Nephron (organoid): ENCODE data around the gene SPACA1.
A peak's percentile ranks its signal among the peaks of the same experiment; 100 is the strongest.
"Not testable (repeated sequence)": the region's sequence is repeated elsewhere in the genome, so short reads cannot be mapped to it uniquely, and the experiment has no call there.

Source experiments
- H3K27ac Mint-ChIP-seq, 3 experiments: 2 replicates each; pipeline ENCODE4 v1.8.0; 2020; ENCODE audit warnings: mixed read lengths in 3 of 3, mild to moderate bottlenecking in 2 of 3, moderate library complexity in 1 of 3
- H3K27me3 Mint-ChIP-seq: 2 replicates; pipeline ENCODE4 v1.8.0; 2021; ENCODE audit warnings: low read depth, mild to moderate bottlenecking, moderate library complexity, mixed read lengths
- H3K36me3 Mint-ChIP-seq: 2 replicates; pipeline ENCODE4 v1.8.0; 2020; ENCODE audit warnings: low read depth, mixed read lengths
- H3K4me1 Mint-ChIP-seq: 2 replicates; pipeline ENCODE4 v1.8.0; 2020; ENCODE audit warnings: mixed read lengths
- H3K4me3 Mint-ChIP-seq, 3 experiments: 2 replicates each; pipeline ENCODE4 v1.8.0; 2020; ENCODE audit warnings: mild to moderate bottlenecking in 3 of 3, mixed read lengths in 3 of 3, moderate library complexity in 2 of 3
- H3K9me3 Mint-ChIP-seq: 2 replicates; pipeline ENCODE4 v1.8.0; 2020; ENCODE audit warnings: mixed read lengths
- TF ChIP-seq, protein P1 (sequence below), 3 experiments: fragments of 200-600 bp; sonication (generic); IDR thresholded peaks; one replicate each; pipeline ENCODE4 v1.5.0; 2021; ENCODE audit warnings: antibody characterized with exemption in 3 of 3; ENCODE audit not compliant: unreplicated experiment in 3 of 3

The SPACA1 gene, protein sequence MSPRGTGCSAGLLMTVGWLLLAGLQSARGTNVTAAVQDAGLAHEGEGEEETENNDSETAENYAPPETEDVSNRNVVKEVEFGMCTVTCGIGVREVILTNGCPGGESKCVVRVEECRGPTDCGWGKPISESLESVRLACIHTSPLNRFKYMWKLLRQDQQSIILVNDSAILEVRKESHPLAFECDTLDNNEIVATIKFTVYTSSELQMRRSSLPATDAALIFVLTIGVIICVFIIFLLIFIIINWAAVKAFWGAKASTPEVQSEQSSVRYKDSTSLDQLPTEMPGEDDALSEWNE

DNA sequence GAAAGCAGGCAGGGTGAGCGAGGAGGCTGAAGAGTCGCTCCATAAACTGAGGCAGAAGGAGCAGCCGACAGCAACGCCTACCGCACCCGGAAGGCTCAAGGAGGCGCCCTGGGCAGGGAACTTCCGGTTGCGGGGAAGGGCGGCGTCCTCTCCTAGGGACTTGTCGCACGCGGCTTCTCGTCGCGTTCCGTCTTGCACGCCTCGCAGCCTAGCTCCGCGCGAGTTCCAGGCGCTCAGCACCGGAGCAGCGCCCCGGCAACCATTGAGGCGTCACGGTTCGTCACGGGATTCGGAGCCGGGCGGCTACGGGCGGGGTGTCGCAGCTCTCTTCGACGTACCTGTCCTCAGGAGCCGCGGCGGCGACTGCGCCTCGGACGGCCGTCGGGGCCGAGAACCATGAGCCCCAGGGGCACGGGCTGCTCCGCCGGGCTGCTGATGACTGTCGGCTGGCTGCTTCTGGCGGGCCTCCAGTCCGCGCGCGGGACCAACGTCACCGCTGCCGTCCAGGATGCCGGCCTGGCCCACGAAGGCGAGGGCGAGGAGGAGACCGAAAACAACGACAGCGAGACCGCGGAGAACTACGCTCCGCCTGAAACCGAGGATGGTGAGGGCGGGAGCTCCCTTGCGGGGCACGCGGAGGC is at the start of gene SPACA1:
SPACA1 (plus strand) TSS at position 332 of the 641 bp plus-strand sequence; CDS start at position 397, 65 bp downstream.
- no peaks in the 10 kb centered on the region for H3K36me3 Mint-ChIP-seq
- no peak within 1 kb of the TSS for H3K4me3 Mint-ChIP-seq
- H3K27ac Mint-ChIP-seq = no peak within 1 kb of the TSS
- H3K9me3 Mint-ChIP-seq = no peaks in the 10 kb centered on the region
- H3K4me1 Mint-ChIP-seq = no peaks in the 10 kb centered on the region
- no peaks in the 10 kb centered on the region for H3K27me3 Mint-ChIP-seq
- TF ChIP-seq, protein P1, sequence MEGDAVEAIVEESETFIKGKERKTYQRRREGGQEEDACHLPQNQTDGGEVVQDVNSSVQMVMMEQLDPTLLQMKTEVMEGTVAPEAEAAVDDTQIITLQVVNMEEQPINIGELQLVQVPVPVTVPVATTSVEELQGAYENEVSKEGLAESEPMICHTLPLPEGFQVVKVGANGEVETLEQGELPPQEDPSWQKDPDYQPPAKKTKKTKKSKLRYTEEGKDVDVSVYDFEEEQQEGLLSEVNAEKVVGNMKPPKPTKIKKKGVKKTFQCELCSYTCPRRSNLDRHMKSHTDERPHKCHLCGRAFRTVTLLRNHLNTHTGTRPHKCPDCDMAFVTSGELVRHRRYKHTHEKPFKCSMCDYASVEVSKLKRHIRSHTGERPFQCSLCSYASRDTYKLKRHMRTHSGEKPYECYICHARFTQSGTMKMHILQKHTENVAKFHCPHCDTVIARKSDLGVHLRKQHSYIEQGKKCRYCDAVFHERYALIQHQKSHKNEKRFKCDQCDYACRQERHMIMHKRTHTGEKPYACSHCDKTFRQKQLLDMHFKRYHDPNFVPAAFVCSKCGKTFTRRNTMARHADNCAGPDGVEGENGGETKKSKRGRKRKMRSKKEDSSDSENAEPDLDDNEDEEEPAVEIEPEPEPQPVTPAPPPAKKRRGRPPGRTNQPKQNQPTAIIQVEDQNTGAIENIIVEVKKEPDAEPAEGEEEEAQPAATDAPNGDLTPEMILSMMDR (IDR thresholded peaks at IDR 0.05; ENCODE audit: unreplicated experiment in 3 of 3) = no peak

DNA sequence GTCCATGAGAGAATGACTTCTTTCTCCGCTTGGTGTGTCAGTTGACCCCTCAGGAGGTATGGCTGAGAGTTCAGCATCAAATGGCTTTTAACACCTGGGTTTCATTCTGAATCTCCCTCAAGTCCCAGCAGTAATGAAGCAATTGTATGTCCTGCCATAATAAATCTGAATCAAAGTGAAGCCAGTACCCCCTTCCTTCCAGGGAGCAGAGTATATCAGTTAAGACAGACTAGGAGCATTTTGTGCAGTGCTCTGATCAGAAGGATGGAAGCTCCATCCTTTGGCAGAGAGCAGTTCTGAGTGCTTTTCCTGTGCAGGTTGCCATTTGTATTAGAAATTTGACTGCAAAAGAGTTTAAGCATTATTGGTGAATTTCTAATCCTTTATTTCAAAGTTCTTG is 46.9 kb upstream of the SPACA1 start:
- H3K9me3 Mint-ChIP-seq = no peaks in the 10 kb centered on the region
- H3K4me3 Mint-ChIP-seq = no peak overlapping the region
- no peaks in the 10 kb centered on the region for H3K36me3 Mint-ChIP-seq
- H3K27ac Mint-ChIP-seq = no peak overlapping the region
- no peaks in the 10 kb centered on the region for H3K27me3 Mint-ChIP-seq
- peaks cover 8% of the 10 kb centered on the region for H3K4me1 Mint-ChIP-seq
- TF ChIP-seq, protein P1 (IDR thresholded peaks at IDR 0.05; ENCODE audit: unreplicated experiment in 3 of 3) = no peak

DNA sequence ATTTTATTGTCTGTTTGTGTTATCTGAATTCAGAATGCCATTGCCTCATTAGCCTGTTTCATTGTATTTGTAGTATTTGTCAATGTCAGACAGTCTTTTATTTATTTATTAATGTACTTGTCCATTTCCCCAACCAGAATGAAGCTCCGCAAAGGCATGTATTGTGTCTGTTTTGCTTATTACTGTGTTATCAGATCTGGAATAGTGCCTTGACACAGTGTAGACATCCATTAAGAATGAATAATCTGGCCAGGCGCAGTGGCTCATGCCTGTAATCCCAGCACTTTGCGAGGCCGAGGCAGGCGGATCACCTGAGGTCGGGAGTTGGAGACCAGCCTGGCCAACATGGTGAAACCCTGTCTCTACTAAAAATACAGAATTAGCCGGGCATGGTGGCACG is 46.4 kb upstream of the SPACA1 start:
- H3K4me1 Mint-ChIP-seq, H3K27me3 Mint-ChIP-seq, H3K27ac Mint-ChIP-seq, H3K36me3 Mint-ChIP-seq, H3K9me3 Mint-ChIP-seq, H3K4me3 Mint-ChIP-seq: not testable (repeated sequence)

DNA sequence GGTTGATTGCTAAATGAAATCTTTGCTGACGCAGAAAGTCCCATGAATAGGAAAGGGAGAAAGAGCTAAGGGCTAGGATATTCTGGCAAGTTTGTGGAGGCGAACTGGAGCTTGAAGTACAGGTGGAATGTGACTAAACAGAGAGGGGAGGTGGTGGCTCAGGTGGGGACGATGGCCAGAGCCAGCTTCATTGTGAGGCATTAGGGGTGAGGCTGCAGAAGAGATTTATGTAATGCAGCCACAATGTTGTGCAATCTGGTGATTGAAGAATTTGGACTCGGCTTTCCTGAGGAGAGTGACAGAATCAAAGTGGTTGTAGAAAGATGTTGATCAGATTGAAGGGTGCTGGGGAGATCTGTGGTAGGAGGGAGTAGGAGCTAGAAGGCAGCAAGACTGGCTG is 42.9 kb upstream of the SPACA1 start:
- H3K36me3 Mint-ChIP-seq = no peaks in the 10 kb centered on the region
- H3K27ac Mint-ChIP-seq = no peak overlapping the region
- H3K4me3 Mint-ChIP-seq = no peak overlapping the region
- TF ChIP-seq, protein P1 (IDR thresholded peaks at IDR 0.05; ENCODE audit: unreplicated experiment in 3 of 3) = no peak
- H3K4me1 Mint-ChIP-seq = peaks cover 26% of the 10 kb centered on the region
- no peaks in the 10 kb centered on the region for H3K9me3 Mint-ChIP-seq
- no peaks in the 10 kb centered on the region for H3K27me3 Mint-ChIP-seq

DNA sequence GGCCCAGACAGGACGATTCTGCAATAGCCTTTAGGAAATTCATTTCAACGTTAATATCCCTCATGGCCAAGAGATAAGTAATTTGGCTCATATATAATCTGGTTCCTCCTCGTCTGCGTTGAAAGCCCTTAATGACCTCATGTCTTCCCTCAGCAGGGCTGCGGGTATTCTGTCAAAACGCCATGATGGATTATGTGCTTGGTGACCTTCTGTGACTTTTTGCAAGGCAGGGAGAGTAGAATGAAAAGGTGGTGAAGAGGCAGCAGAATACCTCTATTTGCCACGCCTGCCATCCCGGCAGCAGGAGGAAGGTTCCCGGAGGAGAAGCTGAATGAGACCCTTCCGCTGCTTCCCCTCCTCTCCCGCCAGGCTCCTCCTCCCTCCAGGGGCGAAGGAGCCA is 41.1 kb upstream of the SPACA1 start:
- peaks cover 29% of the 10 kb centered on the region for H3K4me1 Mint-ChIP-seq
- peak overlapping the region in 2 of 3 experiments; percentile 34 to 56 for H3K4me3 Mint-ChIP-seq
- no peaks in the 10 kb centered on the region for H3K36me3 Mint-ChIP-seq
- no peaks in the 10 kb centered on the region for H3K9me3 Mint-ChIP-seq
- TF ChIP-seq, protein P1 (IDR thresholded peaks at IDR 0.05; ENCODE audit: unreplicated experiment in 3 of 3) = no peak
- H3K27me3 Mint-ChIP-seq = no peaks in the 10 kb centered on the region
- H3K27ac Mint-ChIP-seq = no peak overlapping the region

DNA sequence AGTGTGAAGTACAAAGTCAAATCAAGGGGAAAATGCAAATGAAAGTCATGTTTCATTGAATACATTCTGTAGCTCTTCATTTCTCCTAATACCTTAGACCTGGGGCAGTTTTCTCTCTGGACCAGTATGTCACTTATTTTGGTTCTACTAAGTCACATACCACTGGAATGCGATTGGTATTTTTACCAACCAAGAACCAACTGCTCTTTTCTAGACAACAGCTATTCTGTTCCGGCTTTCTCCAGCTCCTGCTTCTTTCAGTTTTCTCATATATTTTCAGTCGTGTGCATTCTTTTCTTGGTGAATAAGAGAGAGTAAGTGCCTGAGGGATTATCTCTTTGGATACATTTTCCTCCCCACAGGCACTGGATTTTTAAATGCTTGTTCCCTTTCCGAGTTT is 39.2 kb upstream of the SPACA1 start:
- TF ChIP-seq, protein P1 (IDR thresholded peaks at IDR 0.05; ENCODE audit: unreplicated experiment in 3 of 3) = no peak
- no peaks in the 10 kb centered on the region for H3K36me3 Mint-ChIP-seq
- H3K4me1 Mint-ChIP-seq = peaks cover 29% of the 10 kb centered on the region
- peak overlapping the region in 1 of 3 experiments; percentile 6 for H3K4me3 Mint-ChIP-seq
- H3K27ac Mint-ChIP-seq = peak overlapping the region; percentile 38 to 72 (median 68)
- no peaks in the 10 kb centered on the region for H3K27me3 Mint-ChIP-seq
- H3K9me3 Mint-ChIP-seq = no peaks in the 10 kb centered on the region
